ENCODE measurements around the gene CACNG7. TPM values are rescaled to one million over a fixed set of nuclear protein-coding genes. Genes with fewer than 3 reads are reported as not detected.

Gene CACNG7
- total RNA-seq (not detected), polyA plus RNA-seq (not detected)

GRCh38 chr19:53908935-53909415 lies at the start of gene CACNG7:
Gene CACNG7 (plus strand): TSS chr19:53909278. CDS start chr19:53912832, 3,554 bp downstream.
- Histone ChIP-seq H3K27ac (ENCODE audit: low read depth, low read length) (no peak within 1 kb of the TSS), H3K9me3 (ENCODE audit: low read length) (no peaks in the 10 kb centered on the region), H3K4me3 (ENCODE audit: low read length) (no peak within 1 kb of the TSS), H3K4me1 (ENCODE audit: insufficient read depth, low read length) (peaks cover 18% of the 10 kb centered on the region), H3K27me3 (ENCODE audit: insufficient read depth, low read length, poor library complexity, severe bottlenecking) (peaks cover 36% of the 10 kb centered on the region), H3K36me3 (ENCODE audit: insufficient read depth, low read length) (no peaks in the 10 kb centered on the region)
- peaks cover 33 to 49% (median 36%) of the 10 kb centered on the region in 3 donors for H3K4me1 Mint-ChIP-seq
- peaks cover 0 to 2% (median 0%) of the 10 kb centered on the region in 3 donors for H3K36me3 Mint-ChIP-seq
- peak within 1 kb of the TSS; percentile 27 to 67 (median 54) for H3K4me3 Mint-ChIP-seq
- H3K27ac Mint-ChIP-seq: peak within 1 kb of the TSS in 2 of 8 donors; percentile 35 to 91
- POLR2A ChIA-PET: no interaction called here
- H3K27me3 Mint-ChIP-seq: peaks cover 56 to 77% of the 10 kb centered on the region in 2 donors
- peaks cover 0 to 3% (median 0%) of the 10 kb centered on the region in 5 donors for H3K9me3 Mint-ChIP-seq
- CTCF ChIA-PET: no interaction called here
- no peak for DNase-seq

GRCh38 chr19:53864308-53864836 lies 44.7 kb upstream of the CACNG7 start:
- CTCF ChIA-PET: no interaction called here
- Mint-ChIP-seq H3K9me3 (peaks cover 0 to 2% (median 0%) of the 10 kb centered on the region in 5 donors), H3K27ac (peak overlapping the region in 5 of 8 donors; percentile 77 to 100 (median 100)), H3K4me3 (no peak overlapping the region), H3K27me3 (peaks cover 0 to 7% of the 10 kb centered on the region in 2 donors), H3K4me1 (peaks cover 15 to 22% (median 17%) of the 10 kb centered on the region in 3 donors), H3K36me3 (peaks cover 0 to 12% (median 0%) of the 10 kb centered on the region in 3 donors)
- Histone ChIP-seq H3K4me3 (ENCODE audit: low read length) (no peak overlapping the region), H3K36me3 (ENCODE audit: insufficient read depth, low read length) (no peaks in the 10 kb centered on the region), H3K27me3 (ENCODE audit: insufficient read depth, low read length, poor library complexity, severe bottlenecking) (no peaks in the 10 kb centered on the region), H3K9me3 (ENCODE audit: low read length) (no peaks in the 10 kb centered on the region), H3K27ac (ENCODE audit: low read depth, low read length) (no peak overlapping the region), H3K4me1 (ENCODE audit: insufficient read depth, low read length) (peaks cover 17% of the 10 kb centered on the region)
- POLR2A ChIA-PET: interaction anchor here (0.5 kb wide), 1 partner anchor 161 kb away, joined by 4 read pairs; no protein-coding TSS in a partner anchor
- no peak for DNase-seq

GRCh38 chr19:53865523-53865917 lies 43.6 kb upstream of the CACNG7 start:
- Histone ChIP-seq H3K27me3 (ENCODE audit: insufficient read depth, low read length, poor library complexity, severe bottlenecking) (no peaks in the 10 kb centered on the region), H3K4me3 (ENCODE audit: low read length) (peak overlapping the region; percentile 60), H3K4me1 (ENCODE audit: insufficient read depth, low read length) (peaks cover 20% of the 10 kb centered on the region), H3K36me3 (ENCODE audit: insufficient read depth, low read length) (no peaks in the 10 kb centered on the region), H3K9me3 (ENCODE audit: low read length) (no peaks in the 10 kb centered on the region), H3K27ac (ENCODE audit: low read depth, low read length) (peak overlapping the region; percentile 97)
- no peak for DNase-seq
- H3K4me3 Mint-ChIP-seq: peak overlapping the region; percentile 74 to 99 (median 96)
- H3K36me3 Mint-ChIP-seq: peaks cover 0 to 16% (median 0%) of the 10 kb centered on the region in 3 donors
- H3K27me3 Mint-ChIP-seq: peaks cover 0 to 11% of the 10 kb centered on the region in 2 donors
- H3K4me1 Mint-ChIP-seq: peaks cover 19 to 28% (median 19%) of the 10 kb centered on the region in 3 donors
- POLR2A ChIA-PET: interaction anchor here (1.0 to 2.6 kb wide), 3 partner anchors 9 to 271 kb away, joined by 3 to 13 read pairs (median 8); no protein-coding TSS in a partner anchor
- peaks cover 0 to 2% (median 0%) of the 10 kb centered on the region in 5 donors for H3K9me3 Mint-ChIP-seq
- H3K27ac Mint-ChIP-seq: peak overlapping the region; percentile 99 to 100 (median 100)
- CTCF ChIA-PET: interaction anchor here (0.8 to 3.7 kb wide), 5 partner anchors 9 to 160 kb away, joined by 3 to 29 read pairs (median 3); partner anchors contain the start of gene PRKCG

- peaks cover 0 to 2% (median 0%) of the 10 kb centered on the region in 5 donors for H3K9me3 Mint-ChIP-seq
- H3K27me3 Mint-ChIP-seq: peaks cover 0 to 16% of the 10 kb centered on the region in 2 donors
- peak; percentile 64 to 84 (median 72) for DNase-seq
- Histone ChIP-seq H3K27me3 (ENCODE audit: insufficient read depth, low read length, poor library complexity, severe bottlenecking) (no peaks in the 10 kb centered on the region), H3K36me3 (ENCODE audit: insufficient read depth, low read length) (no peaks in the 10 kb centered on the region), H3K27ac (ENCODE audit: low read depth, low read length) (peak overlapping the region; percentile 97), H3K4me3 (ENCODE audit: low read length) (peak overlapping the region; percentile 60), H3K4me1 (ENCODE audit: insufficient read depth, low read length) (peaks cover 27% of the 10 kb centered on the region), H3K9me3 (ENCODE audit: low read length) (no peaks in the 10 kb centered on the region)
- H3K4me1 Mint-ChIP-seq: peaks cover 24 to 35% (median 26%) of the 10 kb centered on the region in 3 donors
- peaks cover 0 to 21% (median 1%) of the 10 kb centered on the region in 3 donors for H3K36me3 Mint-ChIP-seq
- peak overlapping the region; percentile 99 to 100 (median 100) for H3K27ac Mint-ChIP-seq
- ChIA-PET CTCF (interaction anchor here (0.8 to 3.7 kb wide), 6 partner anchors 9 to 159 kb away, joined by 3 to 29 read pairs (median 3); partner anchors contain the start of gene PRKCG), POLR2A (interaction anchor here (1.0 to 2.6 kb wide), 4 partner anchors 8 to 323 kb away, joined by 3 to 13 read pairs (median 6); partner anchors contain the start of gene MBOAT7)
- peak overlapping the region; percentile 95 to 99 (median 98) for H3K4me3 Mint-ChIP-seq
Measured at GRCh38 chr19:53865918-53866864, 42.9 kb upstream of the CACNG7 start.

GRCh38 chr19:53866865-53867224 lies 42.2 kb upstream of the CACNG7 start:
- Histone ChIP-seq H3K4me3 (ENCODE audit: low read length) (peak overlapping the region; percentile 60), H3K4me1 (ENCODE audit: insufficient read depth, low read length) (peaks cover 31% of the 10 kb centered on the region)

GRCh38 chr19:53867225-53868090 lies 41.6 kb upstream of the CACNG7 start, which contains the start of gene MYADM:
Gene MYADM (plus strand): TSS chr19:53867883. CDS start chr19:53873530, 5,647 bp downstream.
- no peaks in the 10 kb centered on the region for H3K36me3 ChIP-seq (ENCODE audit: insufficient read depth, low read length)
- peaks cover 0 to 2% (median 0%) of the 10 kb centered on the region in 5 donors for H3K9me3 Mint-ChIP-seq
- H3K27ac Mint-ChIP-seq: peak within 1 kb of the TSS; percentile 99 to 100 (median 100)
- H3K4me3 Mint-ChIP-seq: peak within 1 kb of the TSS; percentile 95 to 99 (median 98)
- peaks cover 29 to 44% (median 33%) of the 10 kb centered on the region in 3 donors for H3K4me1 Mint-ChIP-seq
- H3K27ac ChIP-seq (ENCODE audit: low read depth, low read length): peak within 1 kb of the TSS; percentile 97
- ChIA-PET POLR2A (interaction anchor here (0.6 to 2.6 kb wide), 9 partner anchors 9 to 596 kb away, joined by 3 to 14 read pairs (median 4); partner anchors contain the start of genes CNOT3, LENG9, MBOAT7 and PRKCG), CTCF (interaction anchor here (1.0 to 3.7 kb wide), 8 partner anchors 8 to 156 kb away, joined by 3 to 29 read pairs (median 5); partner anchors contain the start of gene PRKCG)
- H3K9me3 ChIP-seq (ENCODE audit: low read length): no peaks in the 10 kb centered on the region
- peak within 1 kb of the TSS; percentile 94 for H3K4me3 ChIP-seq (ENCODE audit: low read length)
- H3K36me3 Mint-ChIP-seq: peaks cover 0 to 27% (median 5%) of the 10 kb centered on the region in 3 donors
- peak; percentile 99 to 100 (median 100) for DNase-seq
- peaks cover 0 to 20% of the 10 kb centered on the region in 2 donors for H3K27me3 Mint-ChIP-seq
- no peaks in the 10 kb centered on the region for H3K27me3 ChIP-seq (ENCODE audit: insufficient read depth, low read length, poor library complexity, severe bottlenecking)
- H3K4me1 ChIP-seq (ENCODE audit: insufficient read depth, low read length): peaks cover 31% of the 10 kb centered on the region

More at GRCh38 chr19:53866865-53867224, 42.2 kb upstream of the CACNG7 start:
- H3K36me3 ChIP-seq (ENCODE audit: insufficient read depth, low read length): no peaks in the 10 kb centered on the region
- H3K27me3 ChIP-seq (ENCODE audit: insufficient read depth, low read length, poor library complexity, severe bottlenecking): no peaks in the 10 kb centered on the region
- H3K27me3 Mint-ChIP-seq: peaks cover 0 to 20% of the 10 kb centered on the region in 2 donors
- no peak for DNase-seq
- H3K4me3 Mint-ChIP-seq: peak overlapping the region; percentile 95 to 99 (median 98)
- ChIA-PET POLR2A (interaction anchor here (0.6 to 2.6 kb wide), 8 partner anchors 10 to 597 kb away, joined by 3 to 14 read pairs (median 4); partner anchors contain the start of genes CNOT3, LENG9, MBOAT7 and PRKCG), CTCF (interaction anchor here (1.0 to 3.7 kb wide), 10 partner anchors 8 to 157 kb away, joined by 3 to 29 read pairs (median 4); partner anchors contain the start of gene PRKCG)
- H3K27ac Mint-ChIP-seq: peak overlapping the region; percentile 99 to 100 (median 100)
- H3K36me3 Mint-ChIP-seq: peaks cover 0 to 26% (median 5%) of the 10 kb centered on the region in 3 donors
- H3K9me3 ChIP-seq (ENCODE audit: low read length): no peaks in the 10 kb centered on the region
- peak overlapping the region; percentile 97 for H3K27ac ChIP-seq (ENCODE audit: low read depth, low read length)
- peaks cover 29 to 42% (median 33%) of the 10 kb centered on the region in 3 donors for H3K4me1 Mint-ChIP-seq
- H3K9me3 Mint-ChIP-seq: peaks cover 0 to 2% (median 0%) of the 10 kb centered on the region in 5 donors

All from CD8-positive, alpha-beta memory T cell (primary cell).